B cell (primary cell): Measurements from ENCODE around the gene CTNNBL1. TPM values are rescaled to one million over a fixed set of nuclear protein-coding genes. Genes with fewer than 3 reads are reported as not detected.

ENCODE experiments used
- ATAC-seq: fragments of 200-7000 bp; cut with Tn5 transposase; one replicate; pipeline ENCODE4 v1.10.0; 2021; ENCODE audit warnings: low read depth, mild to moderate bottlenecking, moderate number of reproducible peaks, moderate library complexity
- CTCF ChIA-PET: fragments of 350-600 bp; sonication (Branson Sonifier 250); formaldehyde crosslinking; loops from one replicate; lab custom pipeline; 2021; ENCODE audit warnings: antibody characterized with exemption, inconsistent platforms; lab: Charles Lee
- POLR2A ChIA-PET: fragments of 350-600 bp; sonication (Branson Sonifier 250); formaldehyde crosslinking; loops from one replicate; lab custom pipeline; 2021; ENCODE audit warnings: antibody characterized with exemption; lab: Charles Lee
- DNase-seq: peaks from one replicate; pipeline ENCODE4 v3.0.0; 2013
- H2AFZ ChIP-seq: 2 replicates; pipeline ENCODE4 v1.6.1; 2012; ENCODE audit warnings: mild to moderate bottlenecking, low read depth, low read length; ENCODE audit not compliant: insufficient read depth, poor library complexity, severe bottlenecking
- H3K27ac ChIP-seq, 2 donors: 1 replicate in 1 of 2; 2 replicates in 1 of 2; pipeline ENCODE4 v1.5.1; 2012 to 2013; ENCODE audit warnings: low read length in 2 of 2, mild to moderate bottlenecking in 2 of 2, moderate library complexity in 1 of 2
- H3K27me3 ChIP-seq, 4 experiments: fragments of 200-600 bp in 1 of 4; sonication (generic) in 1 of 4; replicated peaks in 1 of 4; 1 replicate in 2 of 4; 2 replicates in 2 of 4; pipeline versions ENCODE4 v1.6.1 to v1.7.0; 2013 to 2016; ENCODE audit warnings: low read length in 3 of 4, mild to moderate bottlenecking in 2 of 4, mixed read lengths in 1 of 4, moderate library complexity in 1 of 4; ENCODE audit not compliant: insufficient read depth in 4 of 4, control insufficient read depth in 3 of 4; ENCODE audit errors: control extremely low read depth in 1 of 4
- H3K36me3 ChIP-seq, 2 experiments: replicated peaks in 1 of 2; 1 replicate in 1 of 2; 2 replicates in 1 of 2; pipeline versions ENCODE4 v1.6.1 to v1.7.1; 2013; ENCODE audit warnings: low read length in 1 of 2; ENCODE audit not compliant: insufficient read depth in 2 of 2, control insufficient read depth in 1 of 2; ENCODE audit errors: control extremely low read depth in 1 of 2, extremely low read depth in 1 of 2
- H3K4me1 ChIP-seq, 2 donors: fragments of 200-600 bp in 1 of 2; sonication (generic) in 1 of 2; 1 replicate in 1 of 2; 2 replicates in 1 of 2; pipeline versions ENCODE4 v1.5.1 to v1.6.1; 2013 to 2017; ENCODE audit warnings: low read length in 2 of 2; ENCODE audit not compliant: control insufficient read depth in 2 of 2, insufficient read depth in 2 of 2
- H3K4me2 ChIP-seq: replicated peaks from 2 replicates; pipeline ENCODE3; 2012; ENCODE audit warnings: mild to moderate bottlenecking, low read depth, low read length; ENCODE audit not compliant: poor library complexity, severe bottlenecking
- H3K4me3 ChIP-seq, 5 experiments: fragments of 200-600 bp in 1 of 5; sonication (generic) in 1 of 5; 1 replicate in 3 of 5; 2 replicates in 2 of 5; pipeline versions ENCODE4 v1.5.1 to v1.7.0; 2011 to 2016; ENCODE audit warnings: low read length in 4 of 5, mild to moderate bottlenecking in 4 of 5, low read depth in 2 of 5, control low read depth in 1 of 5, moderate library complexity in 1 of 5; ENCODE audit not compliant: insufficient read depth in 1 of 5; ENCODE audit errors: control extremely low read depth in 1 of 5, extremely low read depth in 1 of 5
- H3K79me2 ChIP-seq: fragments of 200-600 bp; sonication (generic); one replicate; pipeline ENCODE4 v1.6.0; 2016; ENCODE audit warnings: low read length; ENCODE audit not compliant: control insufficient read depth, insufficient read depth
- H3K9ac ChIP-seq: fragments of 200-600 bp; sonication (generic); 2 replicates; pipeline ENCODE4 v1.6.1; 2017; ENCODE audit warnings: mild to moderate bottlenecking, low read length, moderate library complexity
- H3K9me3 ChIP-seq, 3 donors: one replicate each; pipeline versions ENCODE4 v1.6.1 to v1.7.1; 2013; ENCODE audit warnings: low read length in 2 of 3; ENCODE audit not compliant: control insufficient read depth in 2 of 3, insufficient read depth in 1 of 3; ENCODE audit errors: control extremely low read depth in 1 of 3
- H4K20me1 ChIP-seq: 2 replicates; pipeline ENCODE4 v1.6.0; 2012; ENCODE audit warnings: mild to moderate bottlenecking, low read length; ENCODE audit not compliant: insufficient read depth, control insufficient read depth, poor library complexity, severe bottlenecking
- H3K27ac Mint-ChIP-seq: one replicate; pipeline ENCODE4 v1.8.0; 2021; ENCODE audit warnings: mixed read lengths
- H3K27me3 Mint-ChIP-seq: one replicate; pipeline ENCODE4 v1.8.0; 2021; ENCODE audit warnings: mixed read lengths
- H3K4me1 Mint-ChIP-seq: one replicate; pipeline ENCODE4 v1.8.0; 2021; ENCODE audit warnings: mixed read lengths
- H3K4me3 Mint-ChIP-seq: one replicate; pipeline ENCODE4 v1.8.0; 2021; ENCODE audit warnings: mixed read lengths
- H3K9me3 Mint-ChIP-seq: one replicate; pipeline ENCODE4 v1.8.0; 2022; ENCODE audit warnings: mixed read lengths; ENCODE audit not compliant: insufficient read depth
- EZH2 ChIP-seq: IDR thresholded peaks from 2 replicates; pipeline ENCODE4 v1.6.1; 2012; ENCODE audit warnings: borderline replicate concordance, low read depth, mild to moderate bottlenecking, moderate library complexity, low read length; ENCODE audit not compliant: insufficient read depth, poor library complexity, severe bottlenecking
- WGBS: methylation state at CpG from one replicate; pipeline ENCODE4 v1.1.5; 2013; ENCODE audit warnings: missing lambda C conversion rate; ENCODE audit not compliant: insufficient coverage; 5-methylcytosine and 5-hydroxymethylcytosine counted together
- intact Hi-C: fragments of 100-400 bp; cut with micrococcal nuclease; formaldehyde crosslinking; loops from one replicate; pipeline ENCODE4 v1.10.0; 2022
- polyA plus RNA-seq: library from polyadenylated mRNA; depleted of rRNA; stranded (reverse); fragments of >200 nt; gene quantifications from 2 replicates; pipeline ENCODE4 v1.2.3, GENCODE V29; 2012
- total RNA-seq, 2 donors: library from RNA; stranded (reverse); fragments of 120-200 nt in 1 of 2; gene quantifications; 1 replicate in 1 of 2; 2 replicates in 1 of 2; pipeline versions ENCODE4 v1.2.3 to v1.2.4, GENCODE V29; 2013 to 2022
- TF ChIP-seq, protein P1 (sequence below): fragments of 200-600 bp; IDR thresholded peaks from one replicate; pipeline ENCODE4 v1.8.0; 2022; ENCODE audit warnings: antibody characterized with exemption, mild to moderate bottlenecking

CTNNBL1 gene
- total and polyA plus RNA-seq, 2 donors (not counting 1 experiment from before 2014, with no cell fraction given): 25.3 to 64.7 TPM

DNA sequence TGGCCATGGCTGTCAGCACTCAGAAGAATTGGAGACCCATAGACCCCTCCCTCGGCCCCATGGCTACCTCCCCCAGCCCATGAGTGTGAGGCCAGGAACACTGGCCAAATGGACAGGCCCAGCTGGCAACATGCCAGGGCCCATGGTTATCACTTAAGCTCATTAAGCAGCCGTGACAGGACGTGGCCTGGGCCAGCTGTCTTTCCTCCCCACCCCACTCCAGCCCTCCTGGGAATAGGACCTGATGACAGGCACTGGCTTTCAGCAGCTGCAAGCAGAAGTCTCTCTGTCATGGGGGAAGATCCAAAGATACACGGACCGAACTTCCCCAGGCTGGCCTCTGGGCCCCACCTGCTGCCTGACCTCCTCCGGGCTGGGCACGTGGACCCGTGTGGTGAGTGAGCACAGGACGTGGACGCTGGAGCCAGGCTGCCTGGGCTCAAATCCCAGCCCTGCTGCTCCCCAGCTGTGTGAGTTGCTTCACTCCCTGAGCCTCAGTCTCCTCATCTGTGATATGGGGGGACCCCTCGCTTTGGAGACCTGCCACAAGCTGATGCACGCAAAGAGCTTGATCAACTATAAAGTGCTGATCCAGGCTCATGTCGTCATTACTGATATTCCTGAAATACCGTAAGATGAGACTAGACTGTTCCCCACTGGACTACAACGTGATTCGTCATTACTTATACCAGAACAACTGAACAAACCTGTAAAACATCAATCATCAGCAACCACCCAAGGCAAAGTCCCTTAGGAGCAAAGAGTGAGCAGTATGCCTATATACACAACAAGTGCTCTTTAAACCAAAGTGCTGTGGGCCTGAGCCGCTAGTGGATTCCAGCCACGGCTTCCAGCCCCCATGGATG, 187.1 kb downstream of the CTNNBL1 start:
- no peaks in the 10 kb centered on the region for H3K4me1 ChIP-seq
- POLR2A ChIA-PET: interaction anchor here (0.6 kb wide), 1 partner anchor 43 kb away, joined by 3 read pairs; no protein-coding TSS in a partner anchor

More for the DNA sequence above, 187.1 kb downstream of the CTNNBL1 start:
- CTCF ChIA-PET: no interaction called here
- Mint-ChIP-seq H3K4me3 (no peak overlapping the region), H3K27ac (no peak overlapping the region), H3K4me1 (no peaks in the 10 kb centered on the region), H3K9me3 (no peaks in the 10 kb centered on the region), H3K27me3 (no peaks in the 10 kb centered on the region)
- H3K9me3 ChIP-seq: peaks cover 0 to 3% (median 0%) of the 10 kb centered on the region in 3 donors
- TF ChIP-seq, protein P1, sequence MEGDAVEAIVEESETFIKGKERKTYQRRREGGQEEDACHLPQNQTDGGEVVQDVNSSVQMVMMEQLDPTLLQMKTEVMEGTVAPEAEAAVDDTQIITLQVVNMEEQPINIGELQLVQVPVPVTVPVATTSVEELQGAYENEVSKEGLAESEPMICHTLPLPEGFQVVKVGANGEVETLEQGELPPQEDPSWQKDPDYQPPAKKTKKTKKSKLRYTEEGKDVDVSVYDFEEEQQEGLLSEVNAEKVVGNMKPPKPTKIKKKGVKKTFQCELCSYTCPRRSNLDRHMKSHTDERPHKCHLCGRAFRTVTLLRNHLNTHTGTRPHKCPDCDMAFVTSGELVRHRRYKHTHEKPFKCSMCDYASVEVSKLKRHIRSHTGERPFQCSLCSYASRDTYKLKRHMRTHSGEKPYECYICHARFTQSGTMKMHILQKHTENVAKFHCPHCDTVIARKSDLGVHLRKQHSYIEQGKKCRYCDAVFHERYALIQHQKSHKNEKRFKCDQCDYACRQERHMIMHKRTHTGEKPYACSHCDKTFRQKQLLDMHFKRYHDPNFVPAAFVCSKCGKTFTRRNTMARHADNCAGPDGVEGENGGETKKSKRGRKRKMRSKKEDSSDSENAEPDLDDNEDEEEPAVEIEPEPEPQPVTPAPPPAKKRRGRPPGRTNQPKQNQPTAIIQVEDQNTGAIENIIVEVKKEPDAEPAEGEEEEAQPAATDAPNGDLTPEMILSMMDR: no peak
- TF ChIP-seq EZH2: no peak
- WGBS: 84% methylated on average over 18 of the region's 18 CpGs
- intact Hi-C loops: no loop called here
- no peak overlapping the region for H3K4me2 ChIP-seq
- no peak overlapping the region for H2AFZ ChIP-seq
- H3K36me3 ChIP-seq: no peaks in the 10 kb centered on the region
- H3K4me3 ChIP-seq: no peak overlapping the region
- ATAC-seq (no peak), DNase-seq (no peak)
- no peaks in the 10 kb centered on the region for H4K20me1 ChIP-seq
- H3K27me3 ChIP-seq: no peaks in the 10 kb centered on the region
- no peak overlapping the region for H3K27ac ChIP-seq
- H3K9ac ChIP-seq: no peak overlapping the region
- H3K79me2 ChIP-seq: no peaks in the 10 kb centered on the region
